MM.1S (cell line): ENCODE measurements around the gene CBL.

Source experiments
- EZH2 ChIP-seq: fragments of 300-600 bp; sonication (generic); optimal IDR thresholded peaks from 2 replicates; pipeline ENCODE3; 2017; ENCODE audit warnings: low read depth, mild to moderate bottlenecking, antibody characterized with exemption, low read length, mixed read lengths
- EZH2phosphoT487 ChIP-seq: fragments of 300-600 bp; sonication (generic); IDR thresholded peaks from 2 replicates; pipeline ENCODE4 v1.6.1; 2018; ENCODE audit warnings: antibody characterized with exemption, low read length
- TF ChIP-seq, protein P1 (sequence below): fragments of 300-600 bp; sonication (generic); IDR thresholded peaks from 2 replicates; pipeline ENCODE4 v1.5.1; 2016; ENCODE audit warnings: antibody characterized with exemption, low read length, mixed read lengths

DNA sequence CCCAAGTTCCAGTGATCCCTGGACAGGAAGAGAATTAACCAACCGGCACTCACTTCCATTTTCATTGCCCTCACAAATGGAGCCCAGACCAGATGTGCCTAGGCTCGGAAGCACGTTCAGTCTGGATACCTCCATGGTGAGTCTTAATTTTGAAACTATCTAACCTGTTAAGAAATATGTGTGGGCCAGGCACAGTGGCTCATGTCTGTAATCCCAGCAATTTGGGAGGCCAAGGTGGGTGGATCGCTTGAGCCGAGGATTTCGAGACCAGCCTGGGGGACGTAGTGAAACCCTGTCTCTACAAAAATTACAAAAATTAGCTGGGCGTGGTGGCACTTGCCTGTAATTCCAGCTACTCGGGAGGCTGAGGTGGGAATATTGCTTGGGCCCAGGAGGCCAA is 79.3 kb downstream of the CBL start:
- TF ChIP-seq, protein P1, sequence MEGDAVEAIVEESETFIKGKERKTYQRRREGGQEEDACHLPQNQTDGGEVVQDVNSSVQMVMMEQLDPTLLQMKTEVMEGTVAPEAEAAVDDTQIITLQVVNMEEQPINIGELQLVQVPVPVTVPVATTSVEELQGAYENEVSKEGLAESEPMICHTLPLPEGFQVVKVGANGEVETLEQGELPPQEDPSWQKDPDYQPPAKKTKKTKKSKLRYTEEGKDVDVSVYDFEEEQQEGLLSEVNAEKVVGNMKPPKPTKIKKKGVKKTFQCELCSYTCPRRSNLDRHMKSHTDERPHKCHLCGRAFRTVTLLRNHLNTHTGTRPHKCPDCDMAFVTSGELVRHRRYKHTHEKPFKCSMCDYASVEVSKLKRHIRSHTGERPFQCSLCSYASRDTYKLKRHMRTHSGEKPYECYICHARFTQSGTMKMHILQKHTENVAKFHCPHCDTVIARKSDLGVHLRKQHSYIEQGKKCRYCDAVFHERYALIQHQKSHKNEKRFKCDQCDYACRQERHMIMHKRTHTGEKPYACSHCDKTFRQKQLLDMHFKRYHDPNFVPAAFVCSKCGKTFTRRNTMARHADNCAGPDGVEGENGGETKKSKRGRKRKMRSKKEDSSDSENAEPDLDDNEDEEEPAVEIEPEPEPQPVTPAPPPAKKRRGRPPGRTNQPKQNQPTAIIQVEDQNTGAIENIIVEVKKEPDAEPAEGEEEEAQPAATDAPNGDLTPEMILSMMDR = no peak
- TF ChIP-seq EZH2 (no peak), EZH2phosphoT487 (no peak)
